ENCODE results near the gene PLEKHG7.

DNA sequence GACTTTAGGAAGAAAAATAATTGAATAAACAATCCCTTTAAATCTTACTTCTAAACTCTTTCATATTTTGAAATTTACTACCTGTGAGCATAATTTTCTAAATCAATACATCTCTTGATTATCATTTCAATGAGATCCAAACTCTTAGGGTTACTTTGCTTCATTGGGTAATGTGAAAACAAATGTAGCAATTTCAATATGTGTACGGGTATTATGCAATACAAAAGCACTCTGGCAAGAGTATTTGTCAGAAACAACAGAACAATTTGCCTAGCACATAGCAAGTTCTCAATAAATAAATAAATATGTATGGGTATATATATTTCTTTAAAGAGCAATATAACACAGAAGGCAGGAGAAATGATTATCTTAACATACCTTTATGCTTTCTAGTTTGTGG lies 77.1 kb downstream of the PLEKHG7 start:
- TF ChIP-seq EZH2 (IDR thresholded peaks at IDR 0.05; ENCODE audit: insufficient read depth, poor library complexity, severe bottlenecking) (no peak), EZH2phosphoT487 (IDR thresholded peaks at IDR 0.05; ENCODE audit: insufficient read depth, low read depth) (no peak)

All from GM23248 (cell line).